Osteoblast (primary cell): Measurements from ENCODE around the gene C11orf52. TPM values are rescaled to one million over a fixed set of nuclear protein-coding genes. Genes with fewer than 3 reads are reported as not detected.

ENCODE experiments used
- DNase-seq: peaks from one replicate; pipeline ENCODE4 v3.0.0; 2011; ENCODE audit warnings: low spot score, mixed read lengths; ENCODE audit not compliant: insufficient read length; ENCODE audit errors: missing footprints
- H2AFZ ChIP-seq: 2 replicates; pipeline ENCODE4 v1.6.0; 2011; ENCODE audit warnings: mild to moderate bottlenecking, low read length
- H3K27ac ChIP-seq: 2 replicates; pipeline ENCODE4 v1.5.1; 2011; ENCODE audit warnings: mild to moderate bottlenecking, low read depth, low read length, moderate library complexity
- H3K27me3 ChIP-seq: 2 replicates; pipeline ENCODE4 v1.6.0; 2012; ENCODE audit warnings: mild to moderate bottlenecking, control low read depth, inconsistent platforms, low read length, moderate library complexity; ENCODE audit not compliant: insufficient read depth
- H3K36me3 ChIP-seq: 2 replicates; pipeline ENCODE4 v1.5.1; 2011; ENCODE audit warnings: mild to moderate bottlenecking, low read length, control low read depth, moderate library complexity; ENCODE audit not compliant: insufficient read depth
- H3K4me1 ChIP-seq: 2 replicates; pipeline ENCODE4 v1.5.1; 2011; ENCODE audit warnings: mild to moderate bottlenecking, low read length, control low read depth, moderate library complexity; ENCODE audit not compliant: insufficient read depth
- H3K4me2 ChIP-seq: 2 replicates; pipeline ENCODE4 v1.6.0; 2011; ENCODE audit warnings: mild to moderate bottlenecking, low read length; ENCODE audit not compliant: insufficient read depth
- H3K4me3 ChIP-seq: fragments of 200-600 bp; sonication (generic); 3 replicates; pipeline ENCODE4 v1.5.1; 2012; ENCODE audit warnings: mild to moderate bottlenecking, low read length, inconsistent platforms; ENCODE audit not compliant: insufficient read depth
- H3K79me2 ChIP-seq: 2 replicates; pipeline ENCODE4 v1.6.0; 2012; ENCODE audit warnings: mild to moderate bottlenecking, low read length, control low read depth, inconsistent platforms; ENCODE audit not compliant: insufficient read depth
- H3K9me3 ChIP-seq: 2 replicates; pipeline ENCODE4 v1.5.1; 2011; ENCODE audit warnings: low read depth, low read length, control low read depth
- H4K20me1 ChIP-seq: 2 replicates; pipeline ENCODE4 v1.6.0; 2012; ENCODE audit warnings: mild to moderate bottlenecking, low read length, control low read depth; ENCODE audit not compliant: insufficient read depth
- small RNA-seq: library from RNA; depleted of rRNA; stranded (forward); fragments of <200 nt; gene quantifications from one replicate; pipeline ENCODE3, GENCODE V24; 2012
- total RNA-seq: library from RNA; depleted of rRNA; stranded (reverse); fragments of >200 nt; gene quantifications from 2 replicates; pipeline ENCODE4 v1.2.3, GENCODE V29; 2012
- TF ChIP-seq, protein P1 (sequence below): IDR thresholded peaks from 2 replicates; pipeline ENCODE4 v1.5.1; 2011; ENCODE audit warnings: mild to moderate bottlenecking, low read depth, low read length, moderate library complexity; ENCODE audit errors: extremely low read depth

C11orf52 gene
- total RNA-seq, 1 donor, result 1.4 TPM

DNA sequence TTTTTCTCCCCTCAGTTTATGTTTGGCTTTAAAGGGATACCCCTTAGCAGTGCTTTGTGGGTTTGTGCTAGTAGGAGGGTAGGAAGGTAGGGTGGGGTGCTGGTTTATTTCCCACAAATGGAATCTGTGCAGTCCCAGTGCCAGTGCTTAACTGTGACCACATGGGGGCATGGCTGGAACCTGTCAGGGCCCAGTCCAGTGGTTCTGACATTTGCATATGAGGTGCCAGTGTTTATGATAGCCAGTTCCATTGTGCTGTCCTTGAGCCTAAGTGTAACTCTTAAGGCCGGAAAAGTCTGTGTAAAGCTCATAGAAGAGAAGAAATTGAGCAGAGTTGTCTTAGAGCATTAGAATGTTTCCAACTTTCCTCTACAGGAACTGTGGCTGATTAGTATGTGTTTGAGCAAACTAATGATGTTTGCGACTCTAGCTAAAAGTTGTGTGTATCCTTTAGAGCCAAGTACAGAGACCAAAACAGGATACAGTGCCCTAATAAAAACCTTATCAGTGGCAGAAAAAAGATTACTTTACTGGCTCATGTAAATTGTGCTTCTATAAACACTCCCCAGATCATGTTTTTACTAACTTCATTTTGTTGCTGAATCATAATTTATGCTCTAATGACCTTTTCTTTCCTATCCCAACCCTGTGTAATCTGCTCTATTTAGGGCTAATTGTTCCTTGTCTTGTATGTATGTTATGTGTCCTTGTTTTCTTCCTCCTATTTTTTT lies 56.5 kb downstream of the C11orf52 start:
- Histone ChIP-seq H3K27me3 (no peaks in the 10 kb centered on the region), H3K4me1 (peaks cover 19% of the 10 kb centered on the region), H2AFZ (no peak overlapping the region), H3K9me3 (no peaks in the 10 kb centered on the region), H3K79me2 (peaks cover 17% of the 10 kb centered on the region), H3K36me3 (peaks cover 14% of the 10 kb centered on the region), H3K27ac (no peak overlapping the region), H3K4me2 (no peak overlapping the region), H4K20me1 (no peaks in the 10 kb centered on the region), H3K4me3 (no peak overlapping the region)
- peak; percentile 86 for DNase-seq
- TF ChIP-seq, protein P1, sequence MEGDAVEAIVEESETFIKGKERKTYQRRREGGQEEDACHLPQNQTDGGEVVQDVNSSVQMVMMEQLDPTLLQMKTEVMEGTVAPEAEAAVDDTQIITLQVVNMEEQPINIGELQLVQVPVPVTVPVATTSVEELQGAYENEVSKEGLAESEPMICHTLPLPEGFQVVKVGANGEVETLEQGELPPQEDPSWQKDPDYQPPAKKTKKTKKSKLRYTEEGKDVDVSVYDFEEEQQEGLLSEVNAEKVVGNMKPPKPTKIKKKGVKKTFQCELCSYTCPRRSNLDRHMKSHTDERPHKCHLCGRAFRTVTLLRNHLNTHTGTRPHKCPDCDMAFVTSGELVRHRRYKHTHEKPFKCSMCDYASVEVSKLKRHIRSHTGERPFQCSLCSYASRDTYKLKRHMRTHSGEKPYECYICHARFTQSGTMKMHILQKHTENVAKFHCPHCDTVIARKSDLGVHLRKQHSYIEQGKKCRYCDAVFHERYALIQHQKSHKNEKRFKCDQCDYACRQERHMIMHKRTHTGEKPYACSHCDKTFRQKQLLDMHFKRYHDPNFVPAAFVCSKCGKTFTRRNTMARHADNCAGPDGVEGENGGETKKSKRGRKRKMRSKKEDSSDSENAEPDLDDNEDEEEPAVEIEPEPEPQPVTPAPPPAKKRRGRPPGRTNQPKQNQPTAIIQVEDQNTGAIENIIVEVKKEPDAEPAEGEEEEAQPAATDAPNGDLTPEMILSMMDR, result peak; percentile 24

DNA sequence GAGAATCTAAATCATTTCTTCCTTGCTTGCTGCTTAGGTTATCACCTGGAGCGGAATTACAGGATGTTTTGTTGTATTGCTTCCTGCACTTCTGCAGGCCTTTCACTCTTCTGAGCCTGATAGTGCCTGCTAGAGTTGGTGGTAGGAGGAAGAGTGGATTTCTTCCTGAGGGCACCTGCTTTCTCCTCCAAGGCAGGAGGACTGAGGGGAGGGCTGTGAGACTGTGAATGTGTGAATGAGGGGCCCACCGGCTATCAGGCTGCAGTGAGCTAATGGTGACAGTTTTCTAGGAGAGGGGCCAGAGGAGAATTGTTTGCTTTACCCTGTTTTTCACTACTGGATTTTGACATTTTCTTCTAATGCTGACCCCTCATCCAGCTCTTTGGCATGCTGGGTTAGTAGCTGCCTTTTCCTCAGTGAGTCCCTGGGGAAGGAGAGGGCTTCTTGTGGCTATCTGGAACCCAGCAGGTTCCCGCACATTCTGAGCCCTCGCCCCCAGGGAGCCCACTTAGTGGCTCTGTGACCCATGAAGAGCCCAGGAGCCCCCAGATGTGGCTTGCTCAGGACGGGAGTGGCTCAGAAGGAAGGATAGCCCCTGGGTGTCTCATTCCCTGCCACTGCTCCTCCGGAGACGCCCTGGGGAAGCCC lies 57.5 kb downstream of the C11orf52 start:
- peak overlapping the region; percentile 95 for H3K4me2 ChIP-seq
- no peaks in the 10 kb centered on the region for H4K20me1 ChIP-seq
- H3K79me2 ChIP-seq, result peaks cover 23% of the 10 kb centered on the region
- TF ChIP-seq, protein P1, result no peak
- peaks cover 19% of the 10 kb centered on the region for H3K4me1 ChIP-seq
- no peaks in the 10 kb centered on the region for H3K27me3 ChIP-seq
- DNase-seq, result peak; percentile 81
- H3K9me3 ChIP-seq, result no peaks in the 10 kb centered on the region
- H3K4me3 ChIP-seq, result peak overlapping the region; percentile 77
- peak overlapping the region; percentile 55 for H3K27ac ChIP-seq
- peaks cover 23% of the 10 kb centered on the region for H3K36me3 ChIP-seq
- peak overlapping the region; percentile 87 for H2AFZ ChIP-seq

Small RNA genes lying within 50 kb of the gene (small RNA-seq; reads per million reads assigned to genes)
- not detected for gene C11orf52
- gene RNA5SP351, result not detected
- not detected for gene RPL37AP8

Other genes starting within 250 kb of the C11orf52 start
- gene PPP2R1B, start 152.5 kb upstream of the C11orf52 start, total RNA-seq, result 18.0 and 19.9 TPM in 2 replicates
- gene ALG9, start 47.3 kb upstream of the C11orf52 start, total RNA-seq, result 35.8 and 36.8 TPM in 2 replicates
- gene FDXACB1, start 39.7 kb upstream of the C11orf52 start, total RNA-seq, result 1.4 and 1.5 TPM in 2 replicates
- 8.3 and 10.9 TPM in 2 replicates for gene CFAP68, start 39.4 kb upstream of the C11orf52 start, total RNA-seq
- gene CRYAB, start 7.1 kb upstream of the C11orf52 start, total RNA-seq, result 54.3 and 55.4 TPM in 2 replicates
- 2.1 and 2.2 TPM in 2 replicates for gene HSPB2, start 6.2 kb upstream of the C11orf52 start, total RNA-seq
- 27.4 and 28.6 TPM in 2 replicates for gene DIXDC1, start 18.4 kb downstream of the C11orf52 start, total RNA-seq
- gene DLAT, start 106.5 kb downstream of the C11orf52 start, total RNA-seq, result 35.7 and 36.6 TPM in 2 replicates
- 2.7 and 2.9 TPM in 2 replicates for gene PIH1D2, start 155.1 kb downstream of the C11orf52 start, total RNA-seq
- 33.9 and 37.6 TPM in 2 replicates for gene NKAPD1, start 155.4 kb downstream of the C11orf52 start, total RNA-seq
- gene TIMM8B, start 167.8 kb downstream of the C11orf52 start, total RNA-seq, result 34.2 and 39.8 TPM in 2 replicates
- 100 and 119 TPM in 2 replicates for gene SDHD, start 168.0 kb downstream of the C11orf52 start, total RNA-seq
- 0.59 TPM in 1 of 2 replicates, not detected in the other for gene IL18, start 245.2 kb downstream of the C11orf52 start, total RNA-seq
- gene TEX12, start 248.5 kb downstream of the C11orf52 start, total RNA-seq, result 0.59 TPM in 1 of 2 replicates, not detected in the other